ENCODE measurements around the gene SFSWAP. TPM values are rescaled to one million over a fixed set of nuclear protein-coding genes. Genes with fewer than 3 reads are reported as not detected.
A peak's percentile ranks its signal among the peaks of the same experiment; 100 is the strongest.

SFSWAP gene
- total RNA-seq, 1 donor from 2014 or later: 21.9 TPM

- H3K9me3 ChIP-seq (replicated peaks): no peaks in the 10 kb centered on the region
- DNase-seq: peak; percentile 86
- H3K36me3 ChIP-seq: no peaks in the 10 kb centered on the region
- H3K4me3 ChIP-seq: peak overlapping the region; percentile 68
- peaks cover 42% of the 10 kb centered on the region for H3K4me1 ChIP-seq
- H3K27me3 ChIP-seq (ENCODE audit: low read depth): peaks cover 92% of the 10 kb centered on the region
- H3K27ac ChIP-seq (replicated peaks): peak overlapping the region; percentile 74
- TF ChIP-seq CTCF (IDR thresholded peaks at IDR 0.05; ENCODE audit: borderline replicate concordance): peak; percentile 71
- intact Hi-C loops (cut with micrococcal nuclease): no loop called here
Measured at GRCh38 chr12:131830335-131830913, 119.5 kb downstream of the SFSWAP start.

- Histone ChIP-seq H3K36me3 (no peaks in the 10 kb centered on the region), H3K27me3 (ENCODE audit: low read depth) (peaks cover 92% of the 10 kb centered on the region), H3K27ac (replicated peaks) (peak overlapping the region; percentile 74), H3K4me1 (peaks cover 42% of the 10 kb centered on the region), H3K4me3 (peak overlapping the region; percentile 68), H3K9me3 (replicated peaks) (no peaks in the 10 kb centered on the region)
- TF ChIP-seq CTCF (IDR thresholded peaks at IDR 0.05; ENCODE audit: borderline replicate concordance): no peak
- no peak for DNase-seq
- intact Hi-C loops (cut with micrococcal nuclease): no loop called here
Measured at GRCh38 chr12:131830914-131831571, 120.2 kb downstream of the SFSWAP start.

- Histone ChIP-seq H3K36me3 (no peaks in the 10 kb centered on the region), H3K4me3 (peak overlapping the region; percentile 68), H3K4me1 (peaks cover 42% of the 10 kb centered on the region), H3K9me3 (replicated peaks) (no peaks in the 10 kb centered on the region), H3K27me3 (ENCODE audit: low read depth) (peaks cover 87% of the 10 kb centered on the region), H3K27ac (replicated peaks) (peak overlapping the region; percentile 74)
- no peak for TF ChIP-seq CTCF (IDR thresholded peaks at IDR 0.05; ENCODE audit: borderline replicate concordance)
- intact Hi-C loops (cut with micrococcal nuclease): no loop called here
- DNase-seq: no peak
Measured at GRCh38 chr12:131831635-131832041, 120.7 kb downstream of the SFSWAP start.

DNA sequence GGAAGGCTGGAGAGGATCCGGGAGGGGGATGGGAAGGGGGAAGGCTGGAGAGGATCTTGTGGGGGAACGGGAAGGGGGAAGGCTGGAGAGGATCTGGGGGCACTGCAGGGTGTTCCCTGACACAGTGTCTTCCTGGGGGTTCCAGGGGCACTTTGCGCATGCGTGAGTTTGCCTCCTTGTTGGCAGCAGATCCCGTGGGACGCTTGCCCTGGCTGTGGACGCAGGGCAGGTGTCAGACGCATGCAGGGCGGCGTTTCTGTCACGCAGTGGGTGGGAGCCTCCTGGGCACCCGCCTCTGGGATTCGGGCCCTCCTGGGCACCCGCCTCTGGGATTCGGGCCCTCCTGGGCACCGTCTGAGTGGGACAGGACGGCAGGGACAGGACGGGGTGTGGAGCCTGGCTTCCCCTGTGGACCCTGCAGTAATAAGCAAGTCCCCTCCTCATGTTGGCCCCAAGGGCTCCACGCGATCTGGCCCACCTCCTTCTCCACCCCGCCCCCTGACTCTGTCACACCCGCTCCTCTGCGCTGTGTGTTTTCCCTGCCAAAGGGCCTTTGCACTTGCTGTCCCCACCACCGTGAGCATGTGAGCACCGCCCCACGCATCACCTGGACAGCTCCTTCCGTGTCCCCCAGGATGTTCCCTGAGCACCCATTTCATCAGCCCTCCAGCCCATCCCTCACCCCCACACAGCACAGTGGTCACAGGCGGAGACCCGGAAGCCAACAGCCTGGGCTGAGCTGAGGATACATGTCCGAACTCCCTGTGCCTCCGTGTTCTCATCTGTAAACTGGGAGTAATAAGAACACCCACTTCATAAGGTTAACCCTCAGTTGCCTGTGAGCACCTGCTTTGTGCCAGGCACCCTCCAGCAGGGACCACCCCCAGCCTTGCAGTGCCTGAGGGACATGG lies 121.7 kb downstream of the SFSWAP start:
- TF ChIP-seq CTCF (IDR thresholded peaks at IDR 0.05; ENCODE audit: borderline replicate concordance): no peak
- H3K4me1 ChIP-seq: peaks cover 42% of the 10 kb centered on the region
- H3K27ac ChIP-seq (replicated peaks): no peak overlapping the region
- DNase-seq: peak; percentile 51
- H3K9me3 ChIP-seq (replicated peaks): no peaks in the 10 kb centered on the region
- H3K36me3 ChIP-seq: no peaks in the 10 kb centered on the region
- intact Hi-C loops (cut with micrococcal nuclease): no loop called here
- peaks cover 78% of the 10 kb centered on the region for H3K27me3 ChIP-seq (ENCODE audit: low read depth)
- H3K4me3 ChIP-seq: peak overlapping the region; percentile 52

GRCh38 chr12:131833288-131833895 lies 122.5 kb downstream of the SFSWAP start:
- H3K9me3 ChIP-seq (replicated peaks): no peaks in the 10 kb centered on the region
- no peak for TF ChIP-seq CTCF (IDR thresholded peaks at IDR 0.05; ENCODE audit: borderline replicate concordance)
- H3K27me3 ChIP-seq (ENCODE audit: low read depth): peaks cover 75% of the 10 kb centered on the region
- H3K4me3 ChIP-seq: no peak overlapping the region
- no peak for DNase-seq
- intact Hi-C loops (cut with micrococcal nuclease): no loop called here
- no peaks in the 10 kb centered on the region for H3K36me3 ChIP-seq
- H3K4me1 ChIP-seq: peaks cover 36% of the 10 kb centered on the region
- H3K27ac ChIP-seq (replicated peaks): no peak overlapping the region
